PC-3 (cell line): Measurements from ENCODE around the gene LGALSL. TPM values are rescaled to one million over a fixed set of nuclear protein-coding genes. Genes with fewer than 3 reads are reported as not detected.

Experiments
- ATAC-seq: fragments of 200-7000 bp; cut with Tn5 transposase; 2 replicates; pipeline ENCODE4 v1.9.1; 2020; ENCODE audit warnings: mild to moderate bottlenecking, moderate library complexity
- BruUV-seq: library from RNA; stranded (reverse); fragments of 400-500 nt; replicated peaks from 2 replicates; lab custom pipeline; 2021; lab: Mats Ljungman, UMichigan
- CTCF ChIA-PET: fragments of 300-600 bp; sonication (Branson Sonifier 250); formaldehyde crosslinking; loops from one replicate; lab custom pipeline; 2022; ENCODE audit warnings: antibody characterized with exemption; lab: Charles Lee
- POLR2A ChIA-PET: fragments of 300-600 bp; sonication (Branson Sonifier 250); formaldehyde crosslinking; loops from one replicate; lab custom pipeline; 2022; ENCODE audit warnings: antibody characterized with exemption; ENCODE audit not compliant: unreplicated experiment; lab: Charles Lee
- DNase-seq: peaks from one replicate; pipeline ENCODE4 v3.0.0-alpha.2; 2015
- H2AFZ ChIP-seq: fragments of 300-600 bp; sonication (generic); 2 replicates; pipeline ENCODE4 v1.6.0; 2016; ENCODE audit warnings: antibody characterized with exemption, low read length
- H3F3A ChIP-seq: fragments of 300-600 bp; sonication (generic); one replicate; pipeline ENCODE4 v1.6.0; 2017; ENCODE audit warnings: antibody characterized with exemption, low read length, control low read depth, mild to moderate bottlenecking; ENCODE audit not compliant: unreplicated experiment
- H3K27ac ChIP-seq: fragments of 300-600 bp; sonication (generic); 2 replicates; pipeline ENCODE4 v1.5.1; 2016; ENCODE audit warnings: mild to moderate bottlenecking, low read length
- H3K27me3 ChIP-seq: fragments of 300-600 bp; sonication (generic); 2 replicates; pipeline ENCODE4 v1.6.1; 2016; ENCODE audit warnings: low read length, mixed read lengths
- H3K36me3 ChIP-seq: fragments of 300-600 bp; sonication (generic); 2 replicates; pipeline ENCODE4 v1.6.1; 2016; ENCODE audit warnings: low read depth, mixed run types, low read length, mixed read lengths
- H3K4me1 ChIP-seq: fragments of 300-600 bp; sonication (generic); 2 replicates; pipeline ENCODE4 v1.5.1; 2016; ENCODE audit warnings: low read length; ENCODE audit not compliant: insufficient read depth
- H3K4me2 ChIP-seq: fragments of 300-600 bp; sonication (generic); 2 replicates; pipeline ENCODE4 v1.6.0; 2016; ENCODE audit warnings: low read length
- H3K4me3 ChIP-seq: fragments of 300-600 bp; sonication (generic); 2 replicates; pipeline ENCODE4 v1.5.1; 2016; ENCODE audit warnings: mild to moderate bottlenecking, low read length, mixed read lengths
- H3K79me2 ChIP-seq: fragments of 300-600 bp; sonication (generic); 2 replicates; pipeline ENCODE4 v1.6.1; 2017; ENCODE audit warnings: low read length, mixed read lengths
- H3K9ac ChIP-seq: fragments of 300-600 bp; sonication (generic); 2 replicates; pipeline ENCODE4 v1.6.0; 2016; ENCODE audit warnings: mild to moderate bottlenecking, low read length
- H3K9me2 ChIP-seq: fragments of 300-600 bp; sonication (generic); replicated peaks from 2 replicates; pipeline ENCODE4 v1.6.1; 2016; ENCODE audit warnings: mixed run types, low read length, mixed read lengths
- H3K9me3 ChIP-seq: fragments of 300-600 bp; sonication (generic); 2 replicates; pipeline ENCODE4 v1.6.1; 2016; ENCODE audit warnings: low read length, mixed read lengths
- H4K20me1 ChIP-seq: fragments of 300-600 bp; sonication (generic); 2 replicates; pipeline ENCODE4 v1.6.1; 2016; ENCODE audit warnings: low read length, mixed read lengths
- CTCF ChIP-seq: fragments of 300-600 bp; sonication (generic); conservative IDR thresholded peaks from 2 replicates; pipeline ENCODE4 v1.5.1; 2017; ENCODE audit warnings: antibody characterized with exemption, low read depth, mild to moderate bottlenecking, low read length
- EZH2 ChIP-seq: fragments of 300-600 bp; sonication (generic); IDR thresholded peaks from one replicate; pipeline ENCODE4 v1.6.1; 2017; ENCODE audit warnings: antibody characterized with exemption, mild to moderate bottlenecking, low read length; ENCODE audit not compliant: unreplicated experiment
- EZH2phosphoT487 ChIP-seq: fragments of 300-600 bp; sonication (generic); IDR thresholded peaks from 2 replicates; pipeline ENCODE4 v1.6.1; 2018; ENCODE audit warnings: mild to moderate bottlenecking, antibody characterized with exemption, low read length, borderline replicate concordance
- intact Hi-C: fragments of 100-400 bp; cut with micrococcal nuclease; formaldehyde crosslinking; loops from 2 replicates; pipeline ENCODE4 v1.9.0; 2023
- total RNA-seq: library from RNA; depleted of rRNA; stranded (reverse); fragments of >200 nt; gene quantifications from 2 replicates; pipeline ENCODE4 v1.2.3, GENCODE V29; 2014

The LGALSL gene
- total RNA-seq, 1 experiment from 2014 or later = 16.0 TPM

DNA sequence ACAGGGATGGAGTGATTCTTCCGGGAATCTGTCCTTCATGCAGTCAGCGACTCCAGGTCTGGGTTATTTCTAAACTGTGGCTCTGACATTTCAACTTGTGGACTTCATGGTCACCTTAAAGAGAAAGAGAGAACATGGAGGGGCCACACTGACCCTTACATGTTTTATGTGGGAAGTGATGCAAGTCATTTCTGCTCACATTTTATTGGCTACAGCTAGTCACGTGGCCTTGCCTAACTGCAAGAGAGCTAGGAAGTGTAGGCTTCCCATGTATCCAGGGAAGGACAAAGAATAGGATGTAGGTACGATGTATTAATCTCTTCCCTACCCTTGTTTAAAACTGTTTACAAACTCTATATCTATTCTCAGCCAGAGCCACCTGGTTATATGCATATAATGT, 39.8 kb downstream of the LGALSL start:
- Histone ChIP-seq H3K4me2 (no peak overlapping the region), H3K27ac (no peak overlapping the region), H4K20me1 (no peaks in the 10 kb centered on the region), H3K9me2 (no peaks in the 10 kb centered on the region), H2AFZ (no peak overlapping the region), H3K27me3 (0 out of 2 replicates have a peak, but pooled peaks cover 3% of the 10 kb centered on the region), H3K4me1 (no peaks in the 10 kb centered on the region), H3K4me3 (no peak overlapping the region), H3K79me2 (no peaks in the 10 kb centered on the region), H3F3A (no peaks in the 10 kb centered on the region), H3K9ac (no peak overlapping the region), H3K9me3 (no peaks in the 10 kb centered on the region), H3K36me3 (no peaks in the 10 kb centered on the region)
- BruUV-seq = no TSS peak
- intact Hi-C loops = no loop called here
- ATAC-seq (no peak), DNase-seq (no peak)
- CTCF ChIA-PET = no interaction called here
- POLR2A ChIA-PET = no interaction called here
- no peak for TF ChIP-seq EZH2
- TF ChIP-seq EZH2phosphoT487 = no peak
- no peak for TF ChIP-seq CTCF

GRCh38 chr2:64498438-64498837, 44.5 kb downstream of the LGALSL start:
- Histone ChIP-seq H3F3A (no peaks in the 10 kb centered on the region), H3K79me2 (no peaks in the 10 kb centered on the region), H4K20me1 (no peaks in the 10 kb centered on the region), H3K4me3 (no peak overlapping the region), H3K27ac (no peak overlapping the region), H3K9me3 (no peaks in the 10 kb centered on the region), H2AFZ (no peak overlapping the region), H3K4me2 (no peak overlapping the region), H3K9me2 (no peaks in the 10 kb centered on the region), H3K36me3 (no peaks in the 10 kb centered on the region), H3K4me1 (no peaks in the 10 kb centered on the region), H3K9ac (no peak overlapping the region), H3K27me3 (0 out of 2 replicates have a peak, but pooled peaks cover 3% of the 10 kb centered on the region)
- DNase-seq (no peak), ATAC-seq (no peak)
- no TSS peak for BruUV-seq
- ChIA-PET CTCF (no interaction called here), POLR2A (no interaction called here)
- TF ChIP-seq CTCF (no peak), EZH2phosphoT487 (no peak), EZH2 (no peak)
- intact Hi-C loops = no loop called here

- no peak overlapping the region for H2AFZ ChIP-seq
- H3K4me2 ChIP-seq = no peak overlapping the region
- no peaks in the 10 kb centered on the region for H3K79me2 ChIP-seq
- H3K4me1 ChIP-seq = no peaks in the 10 kb centered on the region
- H3K27ac ChIP-seq = no peak overlapping the region
- no peaks in the 10 kb centered on the region for H4K20me1 ChIP-seq
- ATAC-seq (no peak), DNase-seq (no peak)
- H3K27me3 ChIP-seq = 0 out of 2 replicates have a peak, but pooled peaks cover 3% of the 10 kb centered on the region
- BruUV-seq = no TSS peak
- no peaks in the 10 kb centered on the region for H3K9me3 ChIP-seq
- H3K9ac ChIP-seq = no peak overlapping the region
- no peaks in the 10 kb centered on the region for H3K9me2 ChIP-seq
- H3K4me3 ChIP-seq = no peak overlapping the region
- no peaks in the 10 kb centered on the region for H3K36me3 ChIP-seq
- no peaks in the 10 kb centered on the region for H3F3A ChIP-seq
- TF ChIP-seq EZH2 = no peak
- ChIA-PET POLR2A (no interaction called here), CTCF (no interaction called here)
- intact Hi-C loops = no loop called here
Measured at GRCh38 chr2:64500549-64500948, 46.6 kb downstream of the LGALSL start.
